IPS-NIHi11 (cell line): ENCODE results near the gene TMEM31.
A peak's percentile ranks its signal among the peaks of the same experiment; 100 is the strongest.
"Not testable (repeated sequence)": the region's sequence is repeated elsewhere in the genome, so short reads cannot be mapped to it uniquely, and the experiment has no call there.

ENCODE experiments used
- DNase-seq: peaks from one replicate; pipeline ENCODE4 v3.0.0; 2012; ENCODE audit warnings: mixed read lengths, low spot score

The TMEM31 gene

GRCh38 chrX:103726477-103726876 is 15.8 kb downstream of the TMEM31 start:
- no peak for DNase-seq

GRCh38 chrX:103727115-103727514 is 16.4 kb downstream of the TMEM31 start:
- peak; percentile 12 for DNase-seq

GRCh38 chrX:103729015-103729414 is 18.3 kb downstream of the TMEM31 start:
- no peak for DNase-seq

GRCh38 chrX:103730147-103730795 is 19.6 kb downstream of the TMEM31 start:
- no peak for DNase-seq

- peak; percentile 16 for DNase-seq
Measured at GRCh38 chrX:103730796-103731493, 20.2 kb downstream of the TMEM31 start.

- no peak for DNase-seq
Measured at GRCh38 chrX:103733017-103733416, 22.3 kb downstream of the TMEM31 start.

- DNase-seq: no peak
Measured at GRCh38 chrX:103734125-103734760, 23.5 kb downstream of the TMEM31 start.

- no peak for DNase-seq
Measured at GRCh38 chrX:103737696-103738095, 27.0 kb downstream of the TMEM31 start.

GRCh38 chrX:103739421-103739820 is 28.7 kb downstream of the TMEM31 start:
- no peak for DNase-seq

GRCh38 chrX:103741879-103742278 is 31.2 kb downstream of the TMEM31 start:
- DNase-seq: no peak

GRCh38 chrX:103742339-103742738 is 31.6 kb downstream of the TMEM31 start:
- peak; percentile 16 for DNase-seq

GRCh38 chrX:103747163-103747562 is 36.5 kb downstream of the TMEM31 start:
- no peak for DNase-seq

- no peak for DNase-seq
Measured at GRCh38 chrX:103754401-103754800, 43.7 kb downstream of the TMEM31 start.

GRCh38 chrX:103756736-103757135 is 46.0 kb downstream of the TMEM31 start:
- DNase-seq: no peak

GRCh38 chrX:103758555-103758954 is 47.8 kb downstream of the TMEM31 start:
- no peak for DNase-seq

- not testable (repeated sequence) for DNase-seq
Measured at GRCh38 chrX:103763541-103763940, 52.8 kb downstream of the TMEM31 start.
